GM19328 (cell line): ENCODE measurements around the gene BAAT.
"Not testable (repeated sequence)": the region's sequence is repeated elsewhere in the genome, so short reads cannot be mapped to it uniquely, and the experiment has no call there.

ENCODE experiments used
- ATAC-seq: cut with Tn5 transposase; IDR thresholded peaks from one replicate; pipeline ENCODE4 v1.9.1; 2021; ENCODE audit warnings: mild to moderate bottlenecking, moderate library complexity; ENCODE audit not compliant: unreplicated experiment

BAAT gene

GRCh38 chr9:101365181-101365580, 19.6 kb downstream of the BAAT start:
- no peak for ATAC-seq

DNA sequence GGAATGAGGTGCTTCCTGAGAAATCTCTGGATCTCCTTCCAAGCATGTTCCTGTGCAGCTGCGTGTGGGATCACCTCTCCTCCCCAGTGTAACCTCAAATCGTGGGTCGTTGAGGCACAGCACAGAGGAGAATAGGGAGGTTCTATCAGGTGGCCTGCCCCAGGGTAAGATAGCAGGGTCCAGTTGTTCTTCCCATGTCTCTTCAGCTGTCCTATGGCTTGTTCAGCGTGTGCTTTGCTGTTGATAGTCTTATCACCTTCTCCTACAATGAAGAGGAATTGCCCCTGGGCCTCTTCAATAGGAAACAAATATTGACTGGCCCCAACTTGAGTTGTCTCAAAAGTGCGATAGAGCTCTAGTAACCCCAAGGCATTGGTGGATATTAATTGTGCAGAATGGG, 22.4 kb downstream of the BAAT start:
- ATAC-seq, result no peak

- ATAC-seq, result no peak
These were observed 24.2 kb downstream of the BAAT start for GRCh38 chr9:101360647-101361046.

DNA sequence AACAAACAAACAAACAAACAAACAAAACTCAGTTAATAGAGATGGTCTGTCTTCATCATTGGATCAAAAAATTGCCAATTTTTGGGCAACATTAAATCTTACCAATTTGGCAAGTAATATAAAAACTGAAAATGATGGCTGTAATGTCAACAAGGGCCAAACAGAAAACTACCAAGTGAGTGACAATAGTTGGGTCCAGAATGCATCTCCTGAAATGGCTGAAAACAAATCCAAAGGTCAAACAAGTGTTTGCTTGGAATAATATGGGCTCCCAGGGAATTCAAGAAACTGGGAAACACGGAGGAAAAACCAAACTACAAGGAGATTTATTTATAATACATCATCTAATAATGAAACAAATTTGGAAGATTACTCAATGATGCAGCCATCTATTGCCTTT, 25.1 kb downstream of the BAAT start:
- no peak for ATAC-seq

GRCh38 chr9:101356619-101357018, 28.2 kb downstream of the BAAT start:
- ATAC-seq, result no peak

DNA sequence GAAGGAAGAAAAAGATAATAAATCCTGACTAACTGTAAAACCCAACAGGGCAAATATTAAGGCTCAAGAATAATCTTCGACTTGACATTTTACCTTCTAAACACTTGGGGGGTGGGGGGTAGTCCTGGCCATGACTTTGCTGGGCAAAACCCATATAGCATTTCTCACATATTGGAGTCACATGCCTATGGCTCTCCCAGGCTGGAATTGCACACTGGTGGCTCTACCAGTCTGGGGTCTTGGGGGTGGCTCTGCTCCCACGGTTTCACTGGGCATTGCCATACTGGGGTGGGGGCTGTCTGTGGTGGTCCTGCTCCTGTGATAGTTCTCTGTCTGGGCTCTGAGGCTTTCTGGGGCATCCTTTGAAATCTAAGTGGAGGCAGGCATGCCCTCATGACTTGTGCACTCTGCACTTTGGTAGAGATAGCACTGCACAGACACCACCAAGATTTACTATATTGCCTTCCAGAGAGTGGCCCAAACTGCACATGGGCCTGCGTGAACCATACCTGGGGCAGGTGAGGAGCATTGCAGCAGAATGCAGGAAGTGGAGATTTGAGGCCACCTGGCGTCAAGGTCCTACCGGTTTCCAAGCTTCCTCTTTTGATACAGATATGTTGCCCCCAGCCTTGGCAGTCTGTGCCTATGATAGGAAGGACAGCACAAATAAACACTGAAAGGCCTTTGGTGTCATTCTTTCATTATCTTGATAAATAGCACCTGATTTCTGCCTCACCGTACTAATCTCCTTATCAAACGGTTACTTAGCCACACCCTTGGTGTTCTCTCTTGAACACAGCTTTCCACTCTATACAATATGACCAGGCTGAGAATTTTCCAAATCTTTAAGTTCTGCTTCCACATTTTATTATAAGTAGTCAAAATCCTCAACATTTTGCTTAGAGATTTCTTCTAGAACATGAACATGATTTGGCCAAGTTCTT, 29.8 kb downstream of the BAAT start:
- no peak for ATAC-seq

- ATAC-seq, result no peak
These were observed 30.6 kb downstream of the BAAT start for GRCh38 chr9:101354143-101354764.

- no peak for ATAC-seq
These were observed 31.1 kb downstream of the BAAT start for GRCh38 chr9:101353683-101354082.

DNA sequence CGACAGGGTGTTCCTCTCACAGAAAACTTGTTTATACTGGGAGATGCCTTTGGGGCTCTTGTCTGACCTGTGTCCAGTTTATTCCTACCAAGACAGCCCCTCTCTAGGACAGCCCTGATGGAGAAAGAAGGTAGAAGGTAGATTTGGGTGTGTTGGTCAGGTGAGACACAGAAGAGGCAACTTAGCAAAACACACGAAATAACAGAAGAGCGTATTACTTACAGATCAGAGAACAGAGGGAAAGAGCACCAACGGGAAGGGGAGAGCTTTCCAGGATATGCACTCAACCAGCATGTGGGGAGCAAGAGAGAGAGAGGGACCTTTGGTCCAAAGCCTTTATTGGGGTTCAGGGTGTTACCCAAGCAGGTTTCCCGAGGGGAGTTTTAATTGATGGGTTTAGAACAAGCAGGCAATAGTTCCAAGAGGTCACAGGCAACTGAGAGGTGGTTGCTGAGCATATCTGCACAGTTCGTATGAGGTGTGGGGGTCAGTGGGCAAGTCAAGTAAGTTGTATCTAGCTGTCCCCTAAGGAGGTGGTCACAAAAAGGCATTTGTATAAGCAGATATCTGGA, 31.8 kb downstream of the BAAT start:
- ATAC-seq, result no peak

GRCh38 chr9:101350285-101350684, 34.5 kb downstream of the BAAT start:
- ATAC-seq, result no peak

DNA sequence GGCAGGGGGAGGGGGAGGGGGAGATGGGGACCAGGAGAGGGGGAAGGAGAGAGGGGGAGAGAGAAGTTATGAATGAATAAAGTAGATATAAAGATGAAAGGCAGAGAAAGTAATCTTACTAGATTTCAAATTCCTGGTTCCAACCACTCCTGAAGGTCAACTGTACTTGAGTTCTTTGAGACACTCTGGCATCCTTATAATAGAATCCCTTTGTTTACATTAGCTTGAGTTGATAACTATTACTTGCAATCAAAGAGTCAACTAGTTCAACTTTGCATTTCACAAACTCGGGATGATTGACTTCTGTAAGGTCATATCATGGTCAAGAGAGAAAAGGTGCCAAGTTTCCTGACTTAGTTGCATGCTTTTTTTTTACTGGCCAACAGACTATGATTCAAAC, 42.2 kb downstream of the BAAT start:
- no peak for ATAC-seq

- no peak for ATAC-seq
These were observed 42.8 kb downstream of the BAAT start for GRCh38 chr9:101341958-101342357.

- ATAC-seq, result no peak
These were observed 47.6 kb downstream of the BAAT start for GRCh38 chr9:101337237-101337636.

- no peak for ATAC-seq
These were observed 48.7 kb downstream of the BAAT start for GRCh38 chr9:101336091-101336490.

DNA sequence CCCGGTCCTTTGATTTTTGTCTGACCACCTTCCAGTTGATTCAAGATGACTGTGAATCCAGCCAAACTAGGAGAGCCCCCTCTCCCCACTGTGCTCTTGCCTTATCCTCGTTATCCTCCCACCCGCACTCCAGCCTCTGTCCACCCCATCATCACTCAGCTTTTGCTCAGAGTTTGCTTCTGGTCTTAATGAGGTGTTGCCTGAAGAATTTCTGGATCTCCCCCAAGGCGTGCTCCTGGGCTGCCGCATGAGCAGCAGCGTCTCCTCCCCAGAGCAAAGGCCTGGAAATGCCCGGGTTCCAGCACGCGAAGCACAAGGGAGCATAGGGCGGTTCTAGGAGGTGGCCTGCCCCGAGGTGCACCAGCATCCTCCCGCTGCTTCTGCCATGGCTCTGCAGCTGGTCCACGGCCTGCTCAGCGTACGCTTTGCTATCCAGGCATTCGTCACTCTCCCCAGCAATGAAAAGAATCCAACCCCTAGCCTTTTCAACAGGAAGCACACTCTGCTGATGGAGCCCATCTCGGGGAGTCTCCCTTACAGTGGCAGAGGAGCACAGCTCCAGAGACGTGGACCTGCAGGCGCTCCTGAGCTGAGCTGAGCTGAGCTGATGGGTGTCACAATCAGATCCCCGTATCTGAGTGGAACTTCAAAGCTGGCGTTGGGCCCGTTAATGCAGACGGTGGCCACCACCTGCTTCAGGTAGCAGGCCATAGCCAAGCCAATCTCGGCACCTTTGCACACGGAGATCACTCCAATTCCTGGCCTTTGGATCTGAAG, 50.7 kb downstream of the BAAT start:
- no peak for ATAC-seq

DNA sequence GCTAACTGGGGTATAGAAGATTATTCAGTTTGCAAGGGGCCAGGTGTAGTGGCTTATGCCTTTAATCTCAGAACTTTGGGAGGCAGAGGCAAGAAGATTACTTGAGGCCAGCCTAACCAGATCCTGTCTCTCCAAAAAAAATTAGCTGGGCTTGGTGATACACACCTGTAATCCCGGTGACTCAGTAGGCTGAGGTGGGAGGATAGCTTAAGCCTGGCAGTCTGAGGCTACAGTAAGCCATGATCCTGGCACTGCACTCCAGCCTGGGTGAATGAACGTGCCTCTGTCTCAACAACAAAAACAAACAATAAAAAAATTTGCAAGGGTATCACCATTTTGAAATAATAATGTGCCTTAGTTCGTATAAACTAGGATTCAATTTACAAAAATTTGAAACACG, 51.3 kb downstream of the BAAT start:
- ATAC-seq, result no peak

DNA sequence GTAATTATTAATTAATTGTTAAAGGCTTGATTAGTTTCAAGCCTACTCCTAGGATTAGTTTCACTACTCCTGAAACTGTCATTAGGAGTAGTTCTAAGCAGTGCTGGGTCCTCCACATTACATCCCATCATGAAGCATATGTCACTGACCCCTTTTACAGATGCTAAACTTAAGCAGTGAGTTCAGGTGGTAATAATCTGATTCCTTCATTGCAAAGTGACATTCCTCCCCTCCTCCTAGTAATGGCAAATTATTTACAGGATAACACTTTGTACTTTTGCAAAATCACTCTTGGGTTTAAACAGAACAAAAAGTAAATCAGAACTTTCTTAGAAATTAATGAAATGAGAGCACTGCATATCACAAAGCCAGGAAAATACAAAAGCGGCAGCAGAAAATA, 52.4 kb downstream of the BAAT start:
- ATAC-seq, result no peak

- not testable (repeated sequence) for ATAC-seq
These were observed 57.3 kb downstream of the BAAT start for GRCh38 chr9:101327422-101327909.

DNA sequence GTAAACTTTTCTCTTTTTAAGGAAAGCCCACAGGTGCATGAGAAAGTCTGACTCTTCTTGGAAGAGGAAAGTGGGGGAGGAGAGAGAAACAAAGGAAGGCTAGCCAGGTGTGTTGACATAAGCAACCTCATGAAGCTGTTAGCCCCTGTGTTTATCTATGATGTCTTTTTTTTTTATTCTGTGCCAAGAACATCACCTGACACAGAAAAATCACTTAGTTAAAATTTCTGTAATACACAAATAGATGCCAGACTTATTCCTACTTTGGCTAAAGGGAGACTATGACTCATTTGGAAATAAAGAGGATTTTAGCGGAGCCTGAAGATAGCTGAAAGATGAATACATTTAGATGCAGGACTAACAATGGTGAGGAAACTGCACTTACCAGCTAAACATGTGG, 58.3 kb downstream of the BAAT start:
- ATAC-seq, result no peak

- ATAC-seq, result no peak
These were observed 58.8 kb downstream of the BAAT start for GRCh38 chr9:101326035-101326434.

- ATAC-seq, result no peak
These were observed 59.8 kb downstream of the BAAT start for GRCh38 chr9:101325053-101325452.
